Caco-2 (cell line): ENCODE measurements around the gene LITAF. TPM values are rescaled to one million over a fixed set of nuclear protein-coding genes. Genes with fewer than 3 reads are reported as not detected.

Experiments used
- Bru-seq: library from RNA; stranded (reverse); fragments of 400-500 nt; gene quantifications from one replicate; lab custom pipeline; 2021; lab: Mats Ljungman, UMichigan
- BruChase-seq, 2 experiments: library from RNA; stranded (reverse); fragments of 400-500 nt; gene quantifications; one replicate each; lab custom pipeline; 2021; lab: Mats Ljungman, UMichigan
- BruUV-seq: library from RNA; stranded (reverse); fragments of 400-500 nt; replicated peaks from 2 replicates; lab custom pipeline; 2021; lab: Mats Ljungman, UMichigan
- CTCF ChIA-PET: fragments of 300-600 bp; sonication (Branson Sonifier 250); formaldehyde crosslinking; loops from one replicate; lab custom pipeline; 2022; ENCODE audit warnings: antibody characterized with exemption; lab: Charles Lee
- POLR2A ChIA-PET: fragments of 300-600 bp; sonication (Branson Sonifier 250); formaldehyde crosslinking; loops from one replicate; lab custom pipeline; 2022; ENCODE audit warnings: antibody characterized with exemption; lab: Charles Lee
- DNase-seq, 2 experiments: peaks; one replicate each; pipeline versions ENCODE4 v3.0.0 to v3.0.0-alpha.2; 2020 to 2022
- H3K27me3 ChIP-seq: replicated peaks from 2 replicates; pipeline ENCODE4 v1.6.0; 2011; ENCODE audit warnings: low read length; ENCODE audit not compliant: control insufficient read depth, insufficient read depth
- H3K36me3 ChIP-seq: 2 replicates; pipeline ENCODE4 v1.5.1; 2011; ENCODE audit warnings: low read length; ENCODE audit not compliant: control insufficient read depth, insufficient read depth
- H3K4me1 ChIP-seq: fragments of 250-450 bp; sonication (Bioruptor Pico); 2 replicates; pipeline ENCODE4 v1.5.1; 2020; ENCODE audit warnings: mild to moderate bottlenecking
- H3K4me3 ChIP-seq: 2 replicates; pipeline ENCODE4 v1.5.1; 2011; ENCODE audit warnings: low read depth, mild to moderate bottlenecking, control low read depth, low read length
- H3K9me3 ChIP-seq: fragments of 250-450 bp; sonication (Bioruptor Pico); 2 replicates; pipeline ENCODE4 v1.5.1; 2020; ENCODE audit warnings: mild to moderate bottlenecking, moderate library complexity
- H3K27ac Mint-ChIP-seq: one replicate; pipeline ENCODE4 v1.8.0; 2022; ENCODE audit warnings: mixed read lengths; ENCODE audit not compliant: unreplicated experiment
- H3K27me3 Mint-ChIP-seq: one replicate; pipeline ENCODE4 v1.8.0; 2022; ENCODE audit warnings: mixed read lengths; ENCODE audit not compliant: insufficient read depth, unreplicated experiment
- H3K36me3 Mint-ChIP-seq: one replicate; pipeline ENCODE4 v1.8.0; 2022; ENCODE audit warnings: mild to moderate bottlenecking, mixed read lengths; ENCODE audit not compliant: insufficient read depth, unreplicated experiment
- H3K4me1 Mint-ChIP-seq: one replicate; pipeline ENCODE4 v1.8.0; 2022; ENCODE audit warnings: low read depth, mixed read lengths; ENCODE audit not compliant: unreplicated experiment
- H3K4me3 Mint-ChIP-seq: one replicate; pipeline ENCODE4 v1.8.0; 2022; ENCODE audit warnings: mild to moderate bottlenecking, moderate library complexity, mixed read lengths; ENCODE audit not compliant: unreplicated experiment
- H3K9me3 Mint-ChIP-seq: one replicate; pipeline ENCODE4 v1.8.0; 2022; ENCODE audit warnings: mixed read lengths; ENCODE audit not compliant: unreplicated experiment
- CTCF ChIP-seq, 2 experiments: fragments of 200-600 bp in 1 of 2; IDR thresholded peaks; 1 replicate in 1 of 2; 2 replicates in 1 of 2; pipeline versions ENCODE4 v1.5.1 to v1.8.0; 2011 to 2022; ENCODE audit warnings: antibody characterized with exemption in 1 of 2, control low read depth in 1 of 2, inconsistent platforms in 1 of 2, low read depth in 1 of 2, low read length in 1 of 2, mild to moderate bottlenecking in 1 of 2, moderate library complexity in 1 of 2; ENCODE audit not compliant: insufficient read depth in 1 of 2, severe bottlenecking in 1 of 2, unreplicated experiment in 1 of 2
- intact Hi-C: fragments of 100-400 bp; cut with micrococcal nuclease; formaldehyde crosslinking; loops from one replicate; pipeline ENCODE4 v1.10.0; 2022; ENCODE audit not compliant: unreplicated experiment
- long read RNA-seq: library from polyadenylated mRNA; stranded (forward); transcript quantifications from one replicate; pipeline ENCODE4 v2.0.0, GENCODE V29; 2022
- total RNA-seq: library from RNA; stranded (reverse); gene quantifications from 2 replicates; pipeline ENCODE4 v1.2.3, GENCODE V29; 2022

The LITAF gene
- 47.9 and 60.9 TPM in 2 replicates for total RNA-seq
- percentile 52 among the genes with signal in this experiment for Bru-seq, nascent RNA
- BruChase-seq, experiment 1, labeled RNA remaining after a 2-hour chase, result percentile 59 among the genes with signal in this experiment
- BruChase-seq, experiment 2, labeled RNA remaining after a 6-hour chase, result percentile 71 among the genes with signal in this experiment
- long read RNA-seq, transcript LITAF-221 (4 exons, 2,467 nt), result major isoform, 90 of 135 reads
- long read RNA-seq, transcript LITAF-205 (4 exons, 1,118 nt), result minor isoform, 6 of 135 reads
- long read RNA-seq, transcript LITAF-209 (4 exons, 2,632 nt), result minor isoform, 6 of 135 reads
- long read RNA-seq, partial matches to known transcripts, result 11 of 135 reads
- long read RNA-seq, other reads (novel, unspliced or antisense), result 21 of 135 reads

GRCh38 chr16:11586856-11587642 is at the start of gene LITAF:
LITAF (minus strand) TSS chr16:11586919; CDS start chr16:11556730, 30,189 bp downstream.
- CTCF ChIA-PET, result interaction anchor here (0.6 to 1.3 kb wide), 2 partner anchors 45 to 49 kb away, joined by 3 to 8 read pairs; no protein-coding TSS in a partner anchor
- H3K27me3 ChIP-seq, result no peaks in the 10 kb centered on the region
- no TSS peak for BruUV-seq
- peak within 1 kb of the TSS; percentile 89 for H3K4me3 ChIP-seq
- POLR2A ChIA-PET, result interaction anchor here (0.5 to 2.4 kb wide), 5 partner anchors 15 to 93 kb away, joined by 3 to 17 read pairs (median 5); no protein-coding TSS in a partner anchor
- no peaks in the 10 kb centered on the region for H3K36me3 ChIP-seq
- intact Hi-C loops, result no loop called here
- peak; percentile 53 to 74 for DNase-seq
- peaks cover 22% of the 10 kb centered on the region for H3K4me1 ChIP-seq
- Mint-ChIP-seq H3K36me3 (peaks cover 13% of the 10 kb centered on the region), H3K4me3 (peak within 1 kb of the TSS; percentile 92), H3K27ac (peak within 1 kb of the TSS; percentile 82), H3K27me3 (no peaks in the 10 kb centered on the region), H3K4me1 (no peaks in the 10 kb centered on the region), H3K9me3 (no peaks in the 10 kb centered on the region)
- TF ChIP-seq CTCF (IDR thresholded peaks at IDR 0.05; ENCODE audit: insufficient read depth in 1 of 2, low read depth in 1 of 2, low read length in 1 of 2, severe bottlenecking in 1 of 2, unreplicated experiment in 1 of 2), result peak in 1 of 2 experiments; percentile 13
- no peaks in the 10 kb centered on the region for H3K9me3 ChIP-seq

GRCh38 chr16:11636172-11636721 is 49.5 kb upstream of the LITAF start:
- H3K27ac Mint-ChIP-seq, result peak overlapping the region; percentile 80
- TF ChIP-seq CTCF (IDR thresholded peaks at IDR 0.05; ENCODE audit: insufficient read depth in 1 of 2, low read depth in 1 of 2, low read length in 1 of 2, severe bottlenecking in 1 of 2, unreplicated experiment in 1 of 2), result no peak
- Histone ChIP-seq H3K9me3 (no peaks in the 10 kb centered on the region), H3K4me1 (peaks cover 47% of the 10 kb centered on the region), H3K4me3 (peak overlapping the region; percentile 39), H3K27me3 (no peaks in the 10 kb centered on the region), H3K36me3 (no peaks in the 10 kb centered on the region)
- POLR2A ChIA-PET, result interaction anchor here (0.6 to 2.0 kb wide), 14 partner anchors 24 to 694 kb away, joined by 3 to 17 read pairs (median 4); partner anchors contain the start of genes DEXI, LITAF, SNN and TXNDC11
- BruUV-seq, result no TSS peak
- intact Hi-C loops, result loop anchor here (5.0 kb wide), 1 partner anchor 44 kb away; no protein-coding TSS in a partner anchor
- CTCF ChIA-PET, result interaction anchor here (0.6 to 2.2 kb wide), 14 partner anchors 24 to 240 kb away, joined by 3 to 14 read pairs (median 4); partner anchors contain the start of genes LITAF and ZC3H7A
- peak; percentile 90 to 93 for DNase-seq
- no peaks in the 10 kb centered on the region for H3K27me3 Mint-ChIP-seq
- no peaks in the 10 kb centered on the region for H3K9me3 Mint-ChIP-seq
- H3K4me3 Mint-ChIP-seq, result peak overlapping the region; percentile 68
- H3K4me1 Mint-ChIP-seq, result peaks cover 4% of the 10 kb centered on the region
- no peaks in the 10 kb centered on the region for H3K36me3 Mint-ChIP-seq
